ENCODE data around the gene MLPH. TPM values are rescaled to one million over a fixed set of nuclear protein-coding genes. Genes with fewer than 3 reads are reported as not detected.

MLPH gene
- total RNA-seq, 1 donor, result 40.6 TPM

DNA sequence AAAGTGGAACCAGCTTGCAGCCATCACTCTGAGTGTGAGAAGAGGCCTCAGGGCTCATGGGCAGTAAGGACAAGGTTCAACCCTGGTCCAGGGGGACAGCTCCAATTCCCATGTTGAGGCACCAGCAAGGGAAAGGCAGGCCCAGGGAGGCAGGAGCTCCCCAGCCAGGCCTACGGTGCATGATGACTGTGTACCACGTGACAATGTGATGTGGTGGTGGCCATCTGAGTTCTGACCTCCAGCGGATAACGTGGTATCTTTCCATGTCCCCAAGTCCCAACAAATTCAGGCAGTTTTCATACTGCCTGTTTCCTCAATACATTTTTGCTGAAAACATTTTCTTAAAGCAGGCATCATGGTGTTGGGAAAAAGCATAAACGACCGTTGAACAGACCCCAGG lies 36.9 kb upstream of the MLPH start:
- TF ChIP-seq, protein P1, sequence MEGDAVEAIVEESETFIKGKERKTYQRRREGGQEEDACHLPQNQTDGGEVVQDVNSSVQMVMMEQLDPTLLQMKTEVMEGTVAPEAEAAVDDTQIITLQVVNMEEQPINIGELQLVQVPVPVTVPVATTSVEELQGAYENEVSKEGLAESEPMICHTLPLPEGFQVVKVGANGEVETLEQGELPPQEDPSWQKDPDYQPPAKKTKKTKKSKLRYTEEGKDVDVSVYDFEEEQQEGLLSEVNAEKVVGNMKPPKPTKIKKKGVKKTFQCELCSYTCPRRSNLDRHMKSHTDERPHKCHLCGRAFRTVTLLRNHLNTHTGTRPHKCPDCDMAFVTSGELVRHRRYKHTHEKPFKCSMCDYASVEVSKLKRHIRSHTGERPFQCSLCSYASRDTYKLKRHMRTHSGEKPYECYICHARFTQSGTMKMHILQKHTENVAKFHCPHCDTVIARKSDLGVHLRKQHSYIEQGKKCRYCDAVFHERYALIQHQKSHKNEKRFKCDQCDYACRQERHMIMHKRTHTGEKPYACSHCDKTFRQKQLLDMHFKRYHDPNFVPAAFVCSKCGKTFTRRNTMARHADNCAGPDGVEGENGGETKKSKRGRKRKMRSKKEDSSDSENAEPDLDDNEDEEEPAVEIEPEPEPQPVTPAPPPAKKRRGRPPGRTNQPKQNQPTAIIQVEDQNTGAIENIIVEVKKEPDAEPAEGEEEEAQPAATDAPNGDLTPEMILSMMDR (IDR thresholded peaks at IDR 0.05; ENCODE audit: insufficient read depth, low read depth, low read length), result no peak
- DNase-seq (ENCODE audit: low read depth), result no peak
- H3K4me3 ChIP-seq (ENCODE audit: low read depth, low read length), result no peak overlapping the region

DNA sequence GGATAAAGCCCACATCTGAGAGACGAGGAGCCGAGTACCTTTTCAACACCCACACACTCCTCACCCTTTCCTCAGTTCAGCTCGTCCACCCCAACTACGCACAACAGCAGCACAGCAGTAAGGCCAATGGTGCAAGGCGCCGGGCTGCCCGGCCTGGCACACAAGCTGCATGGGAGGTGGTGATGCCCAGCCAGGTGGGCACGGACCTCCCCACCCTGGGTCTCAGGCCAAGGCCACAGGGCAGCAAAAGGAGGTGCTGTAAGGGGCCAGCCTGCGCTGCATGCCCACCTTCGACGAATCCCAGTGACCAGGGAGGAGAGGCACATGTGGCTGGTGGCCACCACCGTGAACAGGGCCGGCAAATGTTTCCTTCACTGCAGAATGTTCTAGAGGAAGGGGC lies 36.5 kb upstream of the MLPH start:
- TF ChIP-seq, protein P1 (IDR thresholded peaks at IDR 0.05; ENCODE audit: insufficient read depth, low read depth, low read length), result no peak
- no peak for DNase-seq (ENCODE audit: low read depth)
- H3K4me3 ChIP-seq (ENCODE audit: low read depth, low read length), result no peak overlapping the region

GRCh38 chr2:237451643-237452469 lies 35.2 kb upstream of the MLPH start:
- H3K4me3 ChIP-seq (ENCODE audit: low read depth, low read length), result no peak overlapping the region
- peak; percentile 63 for DNase-seq (ENCODE audit: low read depth)
- TF ChIP-seq, protein P1 (IDR thresholded peaks at IDR 0.05; ENCODE audit: insufficient read depth, low read depth, low read length), result peak; percentile 72

DNA sequence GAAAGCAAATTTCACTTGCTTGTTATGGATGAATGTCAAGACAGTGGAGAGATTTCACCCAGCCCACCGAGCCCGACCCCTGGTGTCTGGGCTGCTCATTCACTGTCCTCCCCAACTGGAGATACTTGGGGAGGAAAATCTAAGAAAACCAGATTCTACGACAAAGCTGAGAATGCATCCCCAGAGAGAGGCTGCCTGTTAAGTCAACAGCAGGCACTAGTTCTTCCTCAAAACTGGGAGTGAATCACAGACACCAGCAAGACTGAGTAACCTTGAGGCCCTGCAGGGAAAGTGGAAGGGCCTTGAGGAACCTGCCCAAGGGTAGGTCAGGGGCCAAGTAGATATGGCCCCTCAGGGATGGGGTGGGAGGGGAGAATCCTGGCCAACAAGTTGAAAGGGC lies 34.2 kb upstream of the MLPH start:
- TF ChIP-seq, protein P1 (IDR thresholded peaks at IDR 0.05; ENCODE audit: insufficient read depth, low read depth, low read length), result no peak
- DNase-seq (ENCODE audit: low read depth), result no peak

GRCh38 chr2:237453671-237454070 lies 33.4 kb upstream of the MLPH start:
- TF ChIP-seq, protein P1 (IDR thresholded peaks at IDR 0.05; ENCODE audit: insufficient read depth, low read depth, low read length), result no peak
- no peak overlapping the region for H3K4me3 ChIP-seq (ENCODE audit: low read depth, low read length)
- no peak for DNase-seq (ENCODE audit: low read depth)

More for the DNA sequence above, 34.2 kb upstream of the MLPH start:
- H3K4me3 ChIP-seq (ENCODE audit: low read depth, low read length), result no peak overlapping the region

DNA sequence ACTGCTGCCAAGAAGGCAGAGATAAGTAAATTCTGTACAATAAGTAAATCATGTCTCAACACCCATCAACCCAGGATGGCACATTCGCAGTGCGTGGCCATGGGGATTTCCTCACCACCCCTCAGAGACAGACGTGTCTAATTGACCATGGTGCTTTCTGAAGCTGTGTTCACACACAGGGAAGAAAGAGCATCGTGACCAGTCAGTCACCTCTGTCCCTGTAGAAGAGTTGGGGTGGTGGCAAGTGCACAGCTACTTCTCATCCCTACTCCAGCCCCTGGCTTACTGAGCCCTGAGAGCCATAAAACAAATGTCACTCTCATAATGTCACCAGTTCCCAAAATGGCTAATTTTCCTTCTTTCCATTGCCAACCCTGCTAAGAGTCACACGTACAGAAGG lies 31.3 kb upstream of the MLPH start:
- H3K4me3 ChIP-seq (ENCODE audit: low read depth, low read length), result no peak overlapping the region
- no peak for DNase-seq (ENCODE audit: low read depth)
- TF ChIP-seq, protein P1 (IDR thresholded peaks at IDR 0.05; ENCODE audit: insufficient read depth, low read depth, low read length), result no peak
